Brain microvascular endothelial cell (primary cell): Measurements from ENCODE around the gene WFDC12.
"Not testable (repeated sequence)": the region's sequence is repeated elsewhere in the genome, so short reads cannot be mapped to it uniquely, and the experiment has no call there.

ENCODE experiments used
- DNase-seq: peaks from one replicate; pipeline ENCODE4 v3.0.0-alpha.2; 2020
- H3K27ac ChIP-seq: fragments of 250-450 bp; sonication (Bioruptor Pico); 2 replicates; pipeline ENCODE4 v1.5.1; 2020; ENCODE audit warnings: mild to moderate bottlenecking, moderate library complexity
- H3K27me3 ChIP-seq: fragments of 250-450 bp; sonication (Bioruptor Pico); replicated peaks from 2 replicates; pipeline ENCODE4 v1.5.1; 2020; ENCODE audit warnings: mild to moderate bottlenecking
- H3K36me3 ChIP-seq: fragments of 250-450 bp; sonication (Bioruptor Pico); replicated peaks from 2 replicates; pipeline ENCODE4 v1.5.1; 2020; ENCODE audit warnings: mild to moderate bottlenecking
- H3K4me3 ChIP-seq: 2 replicates; pipeline ENCODE4 v1.5.1; 2011; ENCODE audit warnings: low read depth, mild to moderate bottlenecking, control low read depth, low read length, moderate library complexity
- CTCF ChIP-seq: IDR thresholded peaks from 2 replicates; pipeline ENCODE4 v1.5.1; 2011; ENCODE audit warnings: low read depth, mild to moderate bottlenecking, moderate library complexity, low read length, control low read depth, inconsistent platforms; ENCODE audit errors: missing control alignments
- in situ Hi-C: cut with HindIII; loops from 2 replicates; pipeline ENCODE4 v1.10.0; 2017; ENCODE audit warnings: low sequenced_read_pairs, low pct_ligation_motif_present

Gene WFDC12

GRCh38 chr20:45154183-45154582 is 29.9 kb upstream of the WFDC12 start:
- H3K27ac ChIP-seq, result no peak overlapping the region
- no peak for DNase-seq
- peak; percentile 16 for TF ChIP-seq CTCF
- H3K27me3 ChIP-seq, result no peaks in the 10 kb centered on the region
- in situ Hi-C loops, result no loop called here
- no peaks in the 10 kb centered on the region for H3K36me3 ChIP-seq
- H3K4me3 ChIP-seq, result no peak overlapping the region

DNA sequence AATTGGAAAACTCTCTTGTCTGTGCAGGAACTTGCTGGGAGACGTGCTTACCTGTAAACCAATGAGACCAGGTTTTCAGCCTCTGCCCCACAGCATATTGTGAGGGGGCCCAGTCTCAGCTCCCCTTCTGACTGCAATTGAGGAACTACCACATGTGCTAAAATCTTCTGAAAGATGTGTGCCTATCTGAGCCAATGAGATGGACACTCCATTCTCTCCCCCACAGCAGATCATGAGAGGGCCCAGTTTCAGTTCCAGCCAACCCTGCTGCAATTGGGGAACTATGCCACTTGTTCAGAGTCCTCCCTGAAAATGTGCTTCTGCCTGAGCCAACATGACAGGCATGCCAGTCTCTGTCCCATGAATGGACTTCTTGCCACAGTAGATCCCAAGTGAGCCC is 29.5 kb upstream of the WFDC12 start:
- no peak for DNase-seq
- TF ChIP-seq CTCF, result no peak
- Histone ChIP-seq H3K27ac (no peak overlapping the region), H3K27me3 (no peaks in the 10 kb centered on the region), H3K36me3 (no peaks in the 10 kb centered on the region), H3K4me3 (no peak overlapping the region)
- in situ Hi-C loops, result no loop called here

GRCh38 chr20:45153147-45153546 is 28.9 kb upstream of the WFDC12 start:
- Histone ChIP-seq H3K36me3 (no peaks in the 10 kb centered on the region), H3K27ac (no peak overlapping the region), H3K27me3 (no peaks in the 10 kb centered on the region), H3K4me3 (no peak overlapping the region)
- no peak for TF ChIP-seq CTCF
- in situ Hi-C loops, result no loop called here
- DNase-seq, result no peak

- no peak overlapping the region for H3K4me3 ChIP-seq
- no peak for TF ChIP-seq CTCF
- no peak overlapping the region for H3K27ac ChIP-seq
- no peak for DNase-seq
- H3K36me3 ChIP-seq, result no peaks in the 10 kb centered on the region
- in situ Hi-C loops, result no loop called here
- H3K27me3 ChIP-seq, result no peaks in the 10 kb centered on the region
Observed at GRCh38 chr20:45152405-45152804, 28.1 kb upstream of the WFDC12 start.

DNA sequence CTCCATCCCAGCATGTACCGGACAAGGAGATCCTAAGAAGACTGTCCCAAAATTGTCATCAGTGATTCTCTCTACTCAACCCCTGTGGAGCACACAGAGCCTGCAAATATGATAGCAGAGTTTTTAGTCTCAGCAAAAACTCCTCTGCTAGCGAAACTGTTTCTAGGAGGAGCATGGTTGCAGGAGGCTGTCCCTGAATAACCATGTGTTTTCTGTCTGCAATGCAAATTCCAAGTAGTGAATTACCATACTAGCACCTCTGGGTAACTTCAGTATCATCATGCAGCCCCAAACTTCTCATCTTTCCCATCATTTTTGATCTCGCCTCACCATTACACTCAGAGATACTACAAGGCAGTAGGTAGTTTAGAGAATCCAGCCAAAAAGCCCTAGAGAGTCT is 24.8 kb upstream of the WFDC12 start:
- H3K27ac ChIP-seq, result no peak overlapping the region
- TF ChIP-seq CTCF, result no peak
- H3K27me3 ChIP-seq, result peaks cover 2% of the 10 kb centered on the region
- H3K4me3 ChIP-seq, result no peak overlapping the region
- in situ Hi-C loops, result no loop called here
- no peaks in the 10 kb centered on the region for H3K36me3 ChIP-seq
- DNase-seq, result no peak

- H3K36me3 ChIP-seq, result no peaks in the 10 kb centered on the region
Observed at GRCh38 chr20:45140836-45141235, 16.6 kb upstream of the WFDC12 start.

DNA sequence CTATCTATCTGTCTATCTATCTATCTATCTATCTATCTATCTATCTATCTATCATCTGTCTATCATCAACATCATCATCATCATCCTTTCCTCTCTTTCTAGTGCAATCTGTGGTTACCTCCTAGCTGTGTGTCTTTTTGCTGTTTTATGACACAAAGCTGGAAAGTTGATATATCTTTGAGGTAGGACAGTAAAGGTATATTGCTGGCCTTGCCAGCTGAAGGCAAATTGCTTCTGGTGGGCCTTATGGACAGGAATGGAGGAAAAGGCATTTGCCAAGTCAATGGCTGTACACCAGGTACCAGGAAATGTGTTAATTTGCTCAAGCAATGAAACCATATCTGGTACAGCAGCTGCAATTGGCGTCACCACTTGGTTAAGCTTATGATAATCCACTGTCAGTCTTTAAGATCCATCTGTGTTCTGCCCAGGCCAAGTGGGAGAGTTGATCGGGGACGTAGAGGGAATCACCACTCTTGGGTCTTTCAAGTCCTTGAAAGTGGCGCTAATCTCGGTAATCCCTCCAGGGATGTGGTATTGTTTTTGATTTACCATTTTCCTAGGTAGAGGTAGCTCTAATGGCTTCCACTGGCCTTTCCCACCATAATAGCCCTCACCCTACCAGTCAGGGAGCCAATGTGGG is 15.6 kb upstream of the WFDC12 start:
- H3K36me3 ChIP-seq, H3K27ac ChIP-seq, H3K27me3 ChIP-seq, DNase-seq, H3K4me3 ChIP-seq, in situ Hi-C loops: not testable (repeated sequence)

More at GRCh38 chr20:45140836-45141235, 16.6 kb upstream of the WFDC12 start:
- DNase-seq, result no peak
- no peak for TF ChIP-seq CTCF
- Histone ChIP-seq H3K27me3 (peaks cover 2% of the 10 kb centered on the region), H3K27ac (no peak overlapping the region), H3K4me3 (no peak overlapping the region)
- in situ Hi-C loops, result no loop called here
